GM23338 (cell line): ENCODE data around the gene GJA3. TPM values are rescaled to one million over a fixed set of nuclear protein-coding genes. Genes with fewer than 3 reads are reported as not detected.

ENCODE experiments used
- ATAC-seq: fragments of 200-7000 bp; cut with Tn5 transposase; 3 replicates; pipeline ENCODE4 v1.9.1; 2020
- DNase-seq: peaks from one replicate; pipeline ENCODE4 v3.0.0-alpha.2; 2015; ENCODE audit warnings: low spot score
- H2AFZ ChIP-seq: fragments of 200-600 bp; sonication (generic); 2 replicates; pipeline ENCODE4 v1.8.0; 2016; ENCODE audit warnings: antibody characterized with exemption, mild to moderate bottlenecking, moderate library complexity
- H3F3A ChIP-seq: fragments of 200-600 bp; sonication (generic); replicated peaks from 2 replicates; pipeline ENCODE4 v1.8.0; 2017; ENCODE audit warnings: antibody characterized with exemption, mixed run types, low read depth
- H3K27ac ChIP-seq: fragments of 200-600 bp; sonication (generic); 2 replicates; pipeline ENCODE4 v1.6.1; 2016; ENCODE audit warnings: low read depth
- H3K27me3 ChIP-seq: fragments of 200-600 bp; sonication (generic); 2 replicates; pipeline ENCODE4 v1.8.0; 2016; ENCODE audit warnings: mild to moderate bottlenecking, mixed run types, moderate library complexity; ENCODE audit not compliant: insufficient read depth
- H3K36me3 ChIP-seq: fragments of 200-600 bp; sonication (generic); 2 replicates; pipeline ENCODE4 v1.8.0; 2016; ENCODE audit warnings: mild to moderate bottlenecking; ENCODE audit not compliant: insufficient read depth
- H3K4me1 ChIP-seq: fragments of 200-600 bp; sonication (generic); 2 replicates; pipeline ENCODE4 v1.8.0; 2016; ENCODE audit warnings: mild to moderate bottlenecking, moderate library complexity; ENCODE audit not compliant: insufficient read depth
- H3K4me2 ChIP-seq: fragments of 200-600 bp; sonication (generic); 2 replicates; pipeline ENCODE4 v1.7.1; 2017; ENCODE audit warnings: mixed run types
- H3K4me3 ChIP-seq: fragments of 200-600 bp; sonication (generic); 2 replicates; pipeline ENCODE4 v1.6.1; 2016; ENCODE audit warnings: mixed run types
- H3K79me2 ChIP-seq: fragments of 200-600 bp; sonication (generic); replicated peaks from 2 replicates; pipeline ENCODE4 v1.8.0; 2017; ENCODE audit warnings: mild to moderate bottlenecking; ENCODE audit not compliant: insufficient read depth
- H3K9me2 ChIP-seq: fragments of 200-600 bp; sonication (generic); 2 replicates; pipeline ENCODE4 v1.8.0; 2017; ENCODE audit not compliant: insufficient read depth
- H4K20me1 ChIP-seq: fragments of 200-600 bp; sonication (generic); replicated peaks from 2 replicates; pipeline ENCODE4 v1.8.0; 2017; ENCODE audit warnings: mild to moderate bottlenecking; ENCODE audit not compliant: insufficient read depth
- H3K27ac Mint-ChIP-seq: 2 replicates; pipeline ENCODE4 v1.8.0; 2020; ENCODE audit warnings: inconsistent platforms, mild to moderate bottlenecking, moderate library complexity, mixed read lengths
- H3K27me3 Mint-ChIP-seq: 3 replicates; pipeline ENCODE4 v1.8.0; 2022; ENCODE audit warnings: low read depth, mild to moderate bottlenecking, moderate library complexity, mixed read lengths, inconsistent platforms; ENCODE audit not compliant: insufficient read depth, poor library complexity
- H3K36me3 Mint-ChIP-seq: 3 replicates; pipeline ENCODE4 v1.8.0; 2021; ENCODE audit warnings: low read depth, mild to moderate bottlenecking, inconsistent platforms, moderate library complexity, mixed read lengths
- H3K4me1 Mint-ChIP-seq: 3 replicates; pipeline ENCODE4 v1.8.0; 2020; ENCODE audit warnings: mild to moderate bottlenecking, inconsistent platforms, mixed read lengths
- H3K4me3 Mint-ChIP-seq: 3 replicates; pipeline ENCODE4 v1.8.0; 2021; ENCODE audit warnings: moderate library complexity, mild to moderate bottlenecking, inconsistent platforms, mixed read lengths
- H3K9me3 Mint-ChIP-seq: 3 replicates; pipeline ENCODE4 v1.8.0; 2020; ENCODE audit warnings: moderate library complexity, mild to moderate bottlenecking, inconsistent platforms, mixed read lengths
- CREB1 ChIP-seq: fragments of 250-450 bp; sonication (Bioruptor Pico); IDR thresholded peaks from 2 replicates; pipeline ENCODE4 v1.5.0; 2020; ENCODE audit warnings: low read depth, mild to moderate bottlenecking, moderate library complexity
- CTCF ChIP-seq, 2 experiments: fragments of 200-600 bp in 1 of 2; sonication (generic) in 1 of 2; conservative IDR thresholded peaks; 2 replicates each; pipeline versions ENCODE4 v1.5.1 to v1.6.1; 2016 to 2017; ENCODE audit warnings: antibody characterized with exemption in 2 of 2, low read depth in 2 of 2, mild to moderate bottlenecking in 2 of 2, moderate library complexity in 1 of 2
- EZH2 ChIP-seq: fragments of 200-600 bp; sonication (generic); IDR thresholded peaks from one replicate; pipeline ENCODE4 v1.8.0; 2017; ENCODE audit warnings: antibody characterized with exemption, mild to moderate bottlenecking, low read depth; ENCODE audit not compliant: unreplicated experiment
- EZH2phosphoT487 ChIP-seq: fragments of 200-600 bp; sonication (generic); IDR thresholded peaks from one replicate; pipeline ENCODE4 v1.8.1; 2018; ENCODE audit warnings: antibody characterized with exemption; ENCODE audit not compliant: unreplicated experiment
- JUNB ChIP-seq: IDR thresholded peaks from one replicate; pipeline ENCODE4 v1.6.1; 2016; ENCODE audit warnings: antibody characterized with exemption; ENCODE audit not compliant: unreplicated experiment
- NANOG ChIP-seq: IDR thresholded peaks from 2 replicates; pipeline ENCODE4 v1.6.1; 2016; ENCODE audit warnings: antibody characterized with exemption, borderline replicate concordance
- POLR2AphosphoS5 ChIP-seq: IDR thresholded peaks from 2 replicates; pipeline ENCODE4 v1.6.1; 2016; ENCODE audit warnings: antibody characterized with exemption, low read depth
- STAT1 ChIP-seq: IDR thresholded peaks from one replicate; pipeline ENCODE4 v1.6.1; 2016; ENCODE audit warnings: antibody characterized with exemption; ENCODE audit not compliant: unreplicated experiment
- ZNF114 ChIP-seq: fragments of 250-450 bp; sonication (Bioruptor Pico); IDR thresholded peaks from 2 replicates; pipeline ENCODE4 v1.5.0; 2020; ENCODE audit warnings: mild to moderate bottlenecking, moderate library complexity
- ZNF331 ChIP-seq: fragments of 250-450 bp; sonication (Bioruptor Pico); IDR thresholded peaks from 2 replicates; pipeline ENCODE4 v1.5.0; 2020; ENCODE audit warnings: low read depth, mild to moderate bottlenecking, moderate library complexity
- ZNF462 ChIP-seq: fragments of 250-450 bp; sonication (Bioruptor Pico); IDR thresholded peaks from 2 replicates; pipeline ENCODE4 v1.5.0; 2020; ENCODE audit warnings: mild to moderate bottlenecking, moderate library complexity
- polyA plus RNA-seq: library from polyadenylated mRNA; unstranded; fragments of >200 nt; fragmentation: Nextera tagmentation; extraction: Ambion mirVana; gene quantifications from 2 replicates; pipeline ENCODE4 v1.2.1, GENCODE V29; 2016
- total RNA-seq: library from RNA; depleted of rRNA; stranded (reverse); fragments of >200 nt; shearing (Covaris generic); gene quantifications from 2 replicates; pipeline ENCODE4 v1.2.3, GENCODE V29; 2014
- TF ChIP-seq, protein P1 (sequence below): IDR thresholded peaks from one replicate; pipeline ENCODE4 v1.6.1; 2018; ENCODE audit warnings: antibody characterized with exemption; ENCODE audit not compliant: unreplicated experiment
- TF ChIP-seq, protein P2 (sequence below): IDR thresholded peaks from 2 replicates; pipeline ENCODE4 v1.6.1; 2016; ENCODE audit warnings: antibody characterized with exemption

GJA3 gene
- total and polyA plus RNA-seq, 2 experiments from 2014 or later = 0.17 to 0.23 TPM

GRCh38 chr13:20185366-20186056 is 24.7 kb upstream of the GJA3 start:
- no peak for TF ChIP-seq EZH2
- no peak for TF ChIP-seq ZNF331
- no peak for TF ChIP-seq NANOG
- TF ChIP-seq, protein P1, sequence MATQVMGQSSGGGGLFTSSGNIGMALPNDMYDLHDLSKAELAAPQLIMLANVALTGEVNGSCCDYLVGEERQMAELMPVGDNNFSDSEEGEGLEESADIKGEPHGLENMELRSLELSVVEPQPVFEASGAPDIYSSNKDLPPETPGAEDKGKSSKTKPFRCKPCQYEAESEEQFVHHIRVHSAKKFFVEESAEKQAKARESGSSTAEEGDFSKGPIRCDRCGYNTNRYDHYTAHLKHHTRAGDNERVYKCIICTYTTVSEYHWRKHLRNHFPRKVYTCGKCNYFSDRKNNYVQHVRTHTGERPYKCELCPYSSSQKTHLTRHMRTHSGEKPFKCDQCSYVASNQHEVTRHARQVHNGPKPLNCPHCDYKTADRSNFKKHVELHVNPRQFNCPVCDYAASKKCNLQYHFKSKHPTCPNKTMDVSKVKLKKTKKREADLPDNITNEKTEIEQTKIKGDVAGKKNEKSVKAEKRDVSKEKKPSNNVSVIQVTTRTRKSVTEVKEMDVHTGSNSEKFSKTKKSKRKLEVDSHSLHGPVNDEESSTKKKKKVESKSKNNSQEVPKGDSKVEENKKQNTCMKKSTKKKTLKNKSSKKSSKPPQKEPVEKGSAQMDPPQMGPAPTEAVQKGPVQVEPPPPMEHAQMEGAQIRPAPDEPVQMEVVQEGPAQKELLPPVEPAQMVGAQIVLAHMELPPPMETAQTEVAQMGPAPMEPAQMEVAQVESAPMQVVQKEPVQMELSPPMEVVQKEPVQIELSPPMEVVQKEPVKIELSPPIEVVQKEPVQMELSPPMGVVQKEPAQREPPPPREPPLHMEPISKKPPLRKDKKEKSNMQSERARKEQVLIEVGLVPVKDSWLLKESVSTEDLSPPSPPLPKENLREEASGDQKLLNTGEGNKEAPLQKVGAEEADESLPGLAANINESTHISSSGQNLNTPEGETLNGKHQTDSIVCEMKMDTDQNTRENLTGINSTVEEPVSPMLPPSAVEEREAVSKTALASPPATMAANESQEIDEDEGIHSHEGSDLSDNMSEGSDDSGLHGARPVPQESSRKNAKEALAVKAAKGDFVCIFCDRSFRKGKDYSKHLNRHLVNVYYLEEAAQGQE = no peak
- no peak for TF ChIP-seq CREB1 (CRISPR knock-in tag)
- TF ChIP-seq ZNF114 (CRISPR knock-in tag) = no peak
- TF ChIP-seq, protein P2, sequence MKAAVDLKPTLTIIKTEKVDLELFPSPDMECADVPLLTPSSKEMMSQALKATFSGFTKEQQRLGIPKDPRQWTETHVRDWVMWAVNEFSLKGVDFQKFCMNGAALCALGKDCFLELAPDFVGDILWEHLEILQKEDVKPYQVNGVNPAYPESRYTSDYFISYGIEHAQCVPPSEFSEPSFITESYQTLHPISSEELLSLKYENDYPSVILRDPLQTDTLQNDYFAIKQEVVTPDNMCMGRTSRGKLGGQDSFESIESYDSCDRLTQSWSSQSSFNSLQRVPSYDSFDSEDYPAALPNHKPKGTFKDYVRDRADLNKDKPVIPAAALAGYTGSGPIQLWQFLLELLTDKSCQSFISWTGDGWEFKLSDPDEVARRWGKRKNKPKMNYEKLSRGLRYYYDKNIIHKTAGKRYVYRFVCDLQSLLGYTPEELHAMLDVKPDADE = no peak
- TF ChIP-seq CTCF (conservative IDR thresholded peaks at IDR 0.05; ENCODE audit: low read depth in 2 of 2) = no peak
- TF ChIP-seq POLR2AphosphoS5 = no peak
- no peak for TF ChIP-seq EZH2phosphoT487
- no peak for TF ChIP-seq STAT1
- TF ChIP-seq ZNF462 = no peak
- no peak for TF ChIP-seq JUNB
- Mint-ChIP-seq H3K4me1 (no peaks in the 10 kb centered on the region), H3K27ac (no peak overlapping the region), H3K4me3 (no peak overlapping the region), H3K36me3 (no peaks in the 10 kb centered on the region), H3K9me3 (no peaks in the 10 kb centered on the region), H3K27me3 (peaks cover 17% of the 10 kb centered on the region)
- Histone ChIP-seq H3K4me3 (no peak overlapping the region), H3K27ac (no peak overlapping the region), H3K4me2 (no peak overlapping the region), H3K79me2 (no peaks in the 10 kb centered on the region), H3F3A (no peaks in the 10 kb centered on the region), H2AFZ (no peak overlapping the region), H3K9me2 (no peaks in the 10 kb centered on the region), H3K4me1 (no peaks in the 10 kb centered on the region), H3K27me3 (peaks cover 31% of the 10 kb centered on the region), H3K36me3 (no peaks in the 10 kb centered on the region), H4K20me1 (peaks cover 3% of the 10 kb centered on the region; the same call in 1 of the 2 replicates)
- no peak for ATAC-seq
- no peak for DNase-seq
